ENCODE measurements around the gene KNOP1.

The KNOP1 gene

DNA sequence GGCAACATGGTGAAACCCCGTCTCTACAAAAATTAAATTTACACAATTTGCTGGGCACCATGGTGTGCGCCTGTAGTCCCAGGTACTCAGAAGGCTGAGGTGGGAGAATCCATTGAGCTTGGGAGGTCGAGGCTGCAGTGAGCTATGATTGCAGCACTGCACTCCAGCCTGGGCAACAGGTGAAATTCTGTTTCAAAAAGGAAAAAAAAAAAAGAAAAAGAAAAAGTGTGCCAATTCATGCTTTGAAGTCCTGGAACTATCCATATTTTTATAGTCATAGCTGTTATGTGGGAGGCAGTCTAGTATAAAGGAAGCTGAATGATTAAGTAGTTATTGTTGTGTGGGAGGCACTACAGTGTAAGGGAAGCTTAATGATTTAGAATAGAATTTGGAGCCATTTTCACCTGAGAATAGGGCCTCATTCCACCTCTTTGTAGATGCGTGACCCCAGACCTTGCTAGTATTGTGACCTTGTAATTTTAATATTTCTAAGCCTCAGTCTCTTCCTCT, 31.6 kb upstream of the KNOP1 start:
- no peak for DNase-seq (ENCODE audit: low read depth)
- H3K4me3 ChIP-seq (ENCODE audit: low read depth, low read length), result no peak overlapping the region
- TF ChIP-seq, protein P1, sequence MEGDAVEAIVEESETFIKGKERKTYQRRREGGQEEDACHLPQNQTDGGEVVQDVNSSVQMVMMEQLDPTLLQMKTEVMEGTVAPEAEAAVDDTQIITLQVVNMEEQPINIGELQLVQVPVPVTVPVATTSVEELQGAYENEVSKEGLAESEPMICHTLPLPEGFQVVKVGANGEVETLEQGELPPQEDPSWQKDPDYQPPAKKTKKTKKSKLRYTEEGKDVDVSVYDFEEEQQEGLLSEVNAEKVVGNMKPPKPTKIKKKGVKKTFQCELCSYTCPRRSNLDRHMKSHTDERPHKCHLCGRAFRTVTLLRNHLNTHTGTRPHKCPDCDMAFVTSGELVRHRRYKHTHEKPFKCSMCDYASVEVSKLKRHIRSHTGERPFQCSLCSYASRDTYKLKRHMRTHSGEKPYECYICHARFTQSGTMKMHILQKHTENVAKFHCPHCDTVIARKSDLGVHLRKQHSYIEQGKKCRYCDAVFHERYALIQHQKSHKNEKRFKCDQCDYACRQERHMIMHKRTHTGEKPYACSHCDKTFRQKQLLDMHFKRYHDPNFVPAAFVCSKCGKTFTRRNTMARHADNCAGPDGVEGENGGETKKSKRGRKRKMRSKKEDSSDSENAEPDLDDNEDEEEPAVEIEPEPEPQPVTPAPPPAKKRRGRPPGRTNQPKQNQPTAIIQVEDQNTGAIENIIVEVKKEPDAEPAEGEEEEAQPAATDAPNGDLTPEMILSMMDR (conservative IDR thresholded peaks at IDR 0.05; ENCODE audit: low read depth, low read length), result no peak

DNA sequence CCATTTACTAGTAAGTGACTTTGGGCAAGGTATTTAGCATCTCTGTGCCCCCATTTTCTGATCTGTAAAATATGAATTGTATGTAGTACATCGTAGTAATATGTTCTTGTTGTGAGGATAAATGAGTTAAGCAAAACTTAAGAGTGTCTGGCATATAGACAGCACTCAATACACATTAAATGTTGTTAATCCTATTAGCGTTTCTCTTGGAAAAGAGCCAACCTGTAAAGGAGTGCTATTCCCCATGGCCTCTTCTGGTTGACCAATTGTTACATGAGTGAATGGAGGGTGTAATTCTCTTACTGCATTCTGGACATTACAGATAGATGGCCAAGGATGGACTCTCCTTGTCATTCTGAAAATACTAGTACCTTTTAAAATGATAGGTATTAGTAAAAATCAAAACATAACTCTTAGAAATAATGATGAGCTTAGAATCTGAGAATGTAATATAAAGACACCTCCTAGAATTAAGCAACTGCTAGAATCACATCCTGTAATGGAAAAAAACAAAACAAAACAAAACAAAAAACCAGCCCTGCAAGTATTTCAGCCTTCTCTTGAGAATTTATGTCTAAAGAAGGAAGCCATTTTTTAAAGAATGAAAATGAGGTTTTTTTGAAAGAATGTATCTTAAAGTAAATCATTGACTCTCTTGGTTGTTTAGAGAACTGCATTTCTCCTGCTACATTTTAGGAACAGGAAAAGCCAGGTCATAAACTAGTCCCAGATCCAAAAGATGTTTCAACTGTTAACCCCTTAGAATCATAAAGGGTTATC, 30.6 kb upstream of the KNOP1 start:
- peak; percentile 20 for DNase-seq (ENCODE audit: low read depth)
- TF ChIP-seq, protein P1 (conservative IDR thresholded peaks at IDR 0.05; ENCODE audit: low read depth, low read length), result no peak
- H3K4me3 ChIP-seq (ENCODE audit: low read depth, low read length), result no peak overlapping the region

DNA sequence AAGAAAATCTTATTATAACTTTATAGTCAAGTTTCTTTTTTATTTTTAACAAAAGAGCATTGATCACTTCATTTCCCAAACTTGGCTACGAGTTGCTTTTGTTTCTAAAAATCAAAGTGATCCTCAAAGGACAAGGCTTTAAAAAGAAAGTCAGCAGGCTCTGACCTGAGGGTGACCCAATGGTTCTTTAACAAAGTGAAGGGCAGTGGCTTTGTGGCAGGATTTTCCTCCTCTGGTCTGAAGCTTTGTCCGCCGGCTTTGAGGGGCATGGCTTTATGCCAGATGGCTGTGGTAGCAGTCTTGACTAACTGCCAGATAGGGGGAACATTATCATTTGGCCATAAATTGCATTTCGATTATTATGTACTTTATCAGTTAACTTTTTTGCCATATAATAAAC, 28.5 kb upstream of the KNOP1 start:
- TF ChIP-seq, protein P1 (conservative IDR thresholded peaks at IDR 0.05; ENCODE audit: low read depth, low read length), result no peak
- no peak overlapping the region for H3K4me3 ChIP-seq (ENCODE audit: low read depth, low read length)
- no peak for DNase-seq (ENCODE audit: low read depth)

DNA sequence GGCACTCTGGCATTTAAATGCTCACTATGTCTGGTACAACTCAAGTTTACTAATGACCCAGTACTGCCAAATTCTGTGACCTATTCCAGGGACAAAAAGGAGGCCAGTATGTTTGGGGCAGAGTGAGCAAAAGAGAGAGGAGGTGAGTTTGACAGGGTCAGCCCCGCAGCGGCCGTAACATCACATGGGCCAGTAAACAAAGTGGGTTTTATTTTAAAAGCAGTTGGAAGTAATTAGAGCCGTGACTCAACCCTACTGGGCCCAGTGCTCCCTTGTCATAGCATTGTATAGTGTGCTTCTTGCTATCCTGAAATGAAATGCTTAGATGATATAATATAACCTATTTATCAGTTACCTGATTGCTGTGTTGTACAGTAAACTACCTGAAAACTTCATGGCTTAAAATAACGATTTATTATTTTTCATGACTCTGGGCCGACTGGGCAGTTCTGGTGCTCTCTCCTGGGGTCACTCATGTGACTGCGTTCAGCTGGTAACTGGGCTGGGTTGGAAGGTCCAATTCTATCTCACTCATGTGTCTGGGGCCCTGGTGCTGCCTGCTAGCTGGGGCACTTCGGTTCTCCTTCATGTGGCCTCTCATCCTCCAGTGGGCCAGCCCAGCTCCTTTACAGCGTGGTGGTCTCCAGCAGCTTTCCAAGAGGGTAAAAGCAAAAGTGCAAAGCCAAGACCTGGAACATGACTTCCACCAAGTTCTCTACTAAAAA, 27.4 kb upstream of the KNOP1 start:
- H3K4me3 ChIP-seq (ENCODE audit: low read depth, low read length), result no peak overlapping the region
- TF ChIP-seq, protein P1 (conservative IDR thresholded peaks at IDR 0.05; ENCODE audit: low read depth, low read length), result no peak
- DNase-seq (ENCODE audit: low read depth), result peak; percentile 14

DNA sequence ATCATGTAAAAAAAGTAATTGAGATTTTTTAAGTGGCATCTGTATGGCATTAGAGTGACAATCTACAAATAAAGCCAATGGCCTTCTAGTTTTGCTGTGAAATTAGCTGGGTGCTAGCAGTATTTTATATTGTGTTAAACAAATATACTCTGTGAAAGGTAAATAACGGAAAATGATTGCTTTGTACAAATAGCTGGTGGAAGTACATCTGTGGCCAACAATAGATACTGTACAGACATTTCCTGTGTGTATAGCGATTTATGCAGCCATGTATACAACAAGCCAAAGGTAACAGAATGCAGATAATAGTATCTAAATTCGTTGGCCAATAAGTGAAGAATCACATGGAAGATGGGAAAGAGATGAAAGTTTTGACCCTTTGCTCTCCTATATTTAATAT, 26.6 kb upstream of the KNOP1 start:
- DNase-seq (ENCODE audit: low read depth), result no peak
- H3K4me3 ChIP-seq (ENCODE audit: low read depth, low read length), result no peak overlapping the region
- TF ChIP-seq, protein P1 (conservative IDR thresholded peaks at IDR 0.05; ENCODE audit: low read depth, low read length), result no peak

DNA sequence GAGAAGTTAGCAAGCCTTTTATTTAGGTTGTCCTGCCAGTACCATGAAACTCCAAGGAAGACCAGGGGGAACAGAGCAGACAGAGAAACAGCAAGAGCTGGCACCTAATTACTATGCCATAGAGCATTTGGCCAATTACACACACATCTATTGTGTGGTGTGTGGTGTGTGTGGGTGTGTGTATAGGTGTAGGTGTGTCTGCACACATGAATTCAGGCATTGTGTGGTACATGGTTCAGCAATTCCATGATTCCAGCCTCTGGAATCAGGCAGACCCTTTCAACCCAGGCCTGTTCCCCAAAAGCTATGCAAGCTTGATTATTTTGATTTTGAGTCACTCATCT, 25.8 kb upstream of the KNOP1 start:
- no peak for DNase-seq (ENCODE audit: low read depth)
- TF ChIP-seq, protein P1 (conservative IDR thresholded peaks at IDR 0.05; ENCODE audit: low read depth, low read length), result no peak
- no peak overlapping the region for H3K4me3 ChIP-seq (ENCODE audit: low read depth, low read length)
